Measurements from ENCODE around the gene RUNDC1.
"Not testable (repeated sequence)": the region's sequence is repeated elsewhere in the genome, so short reads cannot be mapped to it uniquely, and the experiment has no call there.

RUNDC1 gene

DNA sequence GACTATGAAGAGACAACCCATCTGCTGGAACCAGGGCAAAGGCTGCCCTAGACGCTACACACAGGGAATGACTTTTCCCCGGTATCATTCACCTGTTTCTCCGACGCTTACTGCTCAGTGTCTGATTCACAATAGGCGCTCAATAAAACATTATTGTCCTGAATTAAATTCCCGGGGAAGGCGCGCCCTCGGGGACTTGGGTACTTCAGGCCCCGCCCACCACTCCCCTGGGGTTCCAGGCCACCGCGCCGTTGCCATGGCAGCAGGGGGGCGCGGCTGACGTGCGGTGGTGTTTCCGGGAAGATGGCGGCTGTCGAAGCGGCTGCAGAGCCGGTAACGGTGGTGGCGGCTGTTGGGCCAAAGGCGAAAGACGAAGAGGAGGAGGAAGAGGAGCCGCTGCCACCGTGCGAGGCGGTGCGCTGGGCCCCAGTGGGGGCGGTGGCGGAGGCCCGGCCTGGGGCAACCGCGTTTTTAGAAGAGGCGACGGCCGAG lies at the start of gene RUNDC1:
Gene RUNDC1 (plus strand): TSS at position 292 of the 492 bp plus-strand sequence. CDS start 12 bp downstream, at position 304.
- DNase-seq (ENCODE audit: low spot score) (peak; percentile 67), FAIRE-seq (no peak)

DNA sequence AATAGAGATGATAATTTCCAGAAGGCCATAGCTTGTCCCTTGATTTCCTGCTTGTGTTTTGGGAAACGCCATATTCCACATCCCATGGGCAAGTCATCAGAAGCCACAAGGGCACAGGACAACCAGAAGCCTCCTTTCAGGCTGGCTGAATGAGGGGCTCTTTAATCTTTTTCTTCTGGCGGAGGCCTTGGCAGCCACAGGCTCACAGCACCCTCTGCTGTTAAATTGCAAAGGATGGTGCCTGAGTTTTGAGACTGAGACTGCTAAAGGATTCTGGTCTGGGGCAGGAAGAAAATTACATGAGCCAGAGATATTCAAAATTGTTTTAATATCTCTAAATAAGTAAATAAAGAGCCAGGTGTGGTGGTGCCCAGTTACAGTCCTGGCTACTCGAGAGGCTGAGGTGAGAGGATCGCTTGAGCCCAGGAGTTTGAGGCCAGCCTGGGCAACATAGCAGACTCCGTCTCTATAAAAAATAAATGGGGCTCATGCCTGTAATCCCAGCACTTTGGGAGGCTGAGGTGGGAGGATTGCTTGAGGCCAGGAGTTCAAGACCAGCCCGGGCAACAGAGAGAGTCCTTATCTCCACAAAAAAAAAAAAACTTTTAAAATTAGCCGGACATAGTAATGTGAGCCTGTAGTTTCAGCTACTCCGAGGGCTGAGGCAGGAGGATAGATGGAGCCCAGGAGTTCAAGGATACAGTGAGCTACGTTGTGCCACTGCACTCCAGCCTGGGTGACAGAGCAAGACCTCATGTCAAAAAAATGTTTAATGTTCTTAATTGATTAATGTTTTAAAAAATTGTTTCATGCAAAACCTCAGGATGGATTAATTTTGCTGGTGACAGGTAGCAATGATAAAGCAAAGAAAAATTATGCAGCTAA lies 42.4 kb upstream of the RUNDC1 start:
- FAIRE-seq (no peak), DNase-seq (ENCODE audit: low spot score) (peak; percentile 54)

DNA sequence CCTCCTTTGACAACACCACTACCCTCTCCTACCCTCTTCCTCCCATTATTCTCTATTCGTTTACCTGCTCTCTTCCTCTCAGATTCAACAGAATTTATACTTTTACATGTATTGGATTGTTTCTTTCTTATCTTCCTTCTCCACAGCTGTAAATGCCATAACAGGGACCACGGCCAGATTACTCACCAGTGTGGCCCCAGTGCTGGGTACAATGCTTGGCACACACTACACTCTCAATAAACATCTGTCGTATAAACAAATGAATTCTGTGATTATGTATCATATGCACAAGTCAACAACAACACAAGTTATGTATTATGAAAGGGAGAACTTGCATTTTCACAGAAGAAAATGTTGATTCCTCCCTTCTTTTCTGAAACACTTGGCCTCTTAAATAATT lies 36.2 kb upstream of the RUNDC1 start:
- DNase-seq (ENCODE audit: low spot score) (no peak), FAIRE-seq (no peak)

DNA sequence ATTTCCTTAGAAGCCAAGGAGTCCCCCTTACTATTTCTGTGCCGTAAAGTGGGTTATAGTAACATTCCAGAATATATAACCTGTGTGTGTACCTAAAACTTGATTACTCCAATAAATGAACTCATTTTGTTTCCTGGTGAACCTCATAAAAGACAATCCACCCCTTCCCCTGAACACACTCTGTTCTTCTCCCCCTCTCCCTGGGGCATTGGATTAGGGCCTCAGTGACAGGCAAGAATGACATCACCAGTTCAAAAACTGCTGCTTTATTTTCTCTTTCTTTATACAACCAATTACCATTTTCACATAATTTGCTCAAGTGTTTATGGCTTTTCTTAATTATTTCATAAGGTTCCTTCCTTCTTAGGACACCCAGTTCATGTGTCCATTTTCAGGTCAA lies 33.6 kb upstream of the RUNDC1 start:
- FAIRE-seq: no peak
- no peak for DNase-seq (ENCODE audit: low spot score)

DNA sequence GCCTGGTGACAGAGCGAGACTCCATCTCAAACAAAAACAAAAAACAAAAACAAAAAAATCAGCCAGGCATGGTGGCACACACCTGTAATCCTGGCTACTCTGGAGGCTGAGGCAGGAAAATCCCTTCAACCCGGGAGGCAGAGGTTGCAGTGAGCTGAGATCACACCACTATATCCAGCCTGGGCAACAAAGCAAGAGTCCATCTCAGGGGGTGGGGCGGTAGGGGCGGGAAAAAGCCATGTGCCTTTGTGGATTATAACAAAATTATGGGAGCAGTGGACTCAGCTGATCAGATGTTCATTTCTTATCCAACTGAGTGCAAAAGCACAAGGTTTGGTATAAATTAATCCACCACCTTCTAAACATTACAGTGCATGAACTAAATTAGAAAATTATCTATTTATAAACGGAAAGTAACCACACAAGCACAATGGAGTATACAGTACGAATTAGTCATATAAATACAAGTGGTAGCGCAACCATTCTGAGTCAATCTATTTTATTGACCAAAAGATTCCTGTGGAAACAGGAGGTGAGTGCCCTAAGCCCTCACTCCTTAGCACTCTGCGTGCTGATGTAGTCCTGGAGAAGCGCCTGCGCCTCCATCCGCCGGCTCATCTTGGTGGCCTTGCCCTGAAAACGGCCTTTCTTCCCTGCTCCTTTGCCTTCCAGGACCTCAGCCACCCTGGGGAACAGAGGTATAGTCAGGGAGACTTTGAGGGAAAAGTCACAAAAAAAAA lies 30.2 kb upstream of the RUNDC1 start:
- DNase-seq (ENCODE audit: low spot score): no peak

DNA sequence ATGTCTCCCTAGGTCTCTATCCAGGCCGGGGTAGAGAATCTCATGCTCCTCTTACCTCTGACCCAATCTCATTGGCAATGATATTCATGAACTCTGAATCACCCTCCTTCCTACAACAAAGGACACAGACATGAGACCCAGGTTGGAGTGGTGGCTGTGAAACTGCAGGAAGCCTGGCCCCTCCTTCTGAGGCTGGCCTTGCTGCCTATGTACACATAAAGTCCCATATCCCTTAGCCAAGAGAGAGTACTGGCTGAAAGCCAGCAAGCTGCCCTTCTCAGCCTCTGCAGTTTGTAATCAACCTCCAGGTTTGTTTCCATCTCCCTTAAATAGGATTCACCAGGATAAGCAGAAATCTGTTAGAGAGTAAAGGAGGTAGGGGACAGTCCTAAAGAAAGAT lies 26.7 kb upstream of the RUNDC1 start:
- FAIRE-seq: no peak

More for the DNA sequence above, 30.2 kb upstream of the RUNDC1 start:
- FAIRE-seq: no peak

DNA sequence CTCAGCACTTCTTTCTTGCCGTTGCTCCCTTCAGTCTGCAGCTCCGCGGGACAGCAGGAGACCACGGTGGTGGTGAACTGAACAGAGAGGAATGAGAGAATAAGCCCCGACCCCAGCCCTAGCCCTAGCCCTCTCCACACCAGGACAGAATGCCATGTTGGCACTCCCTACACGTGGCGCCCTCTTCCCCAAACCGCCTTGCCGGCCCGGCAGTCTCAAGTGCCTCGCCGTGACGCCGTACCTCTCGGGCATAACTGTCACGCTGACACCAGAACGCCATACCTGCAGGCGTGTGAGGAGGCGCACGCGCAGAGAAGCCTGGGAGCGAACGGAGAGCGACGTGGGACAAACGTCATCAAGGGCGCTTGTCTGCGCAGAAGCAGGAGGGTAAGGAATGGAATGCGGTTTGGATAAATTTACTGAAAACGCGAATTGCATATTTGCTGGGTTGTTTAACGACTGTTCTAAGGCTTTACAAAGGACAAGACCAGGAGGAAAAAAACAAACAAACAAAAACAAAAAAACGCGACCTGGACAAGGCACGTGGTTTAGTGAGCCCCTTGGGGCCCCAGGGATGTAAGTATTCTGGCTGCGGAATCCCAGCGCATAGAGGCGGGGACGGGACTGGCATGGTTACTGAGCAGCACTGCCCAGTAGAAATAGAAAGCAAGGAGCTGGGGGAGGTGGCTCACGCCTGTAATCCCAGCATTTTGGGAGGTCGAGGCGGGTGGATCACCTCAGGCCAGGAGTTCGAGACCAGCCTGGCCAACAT lies 16.0 kb upstream of the RUNDC1 start, which contains the start of gene AARSD1:
Gene AARSD1 (minus strand): TSS at position 294 of the 772 bp plus-strand sequence. CDS start 14 bp downstream, at position 280.
- FAIRE-seq (peak; percentile 7), DNase-seq (ENCODE audit: low spot score) (peak; percentile 82)

More for the DNA sequence above, 26.7 kb upstream of the RUNDC1 start:
- DNase-seq (ENCODE audit: low spot score): no peak

DNA sequence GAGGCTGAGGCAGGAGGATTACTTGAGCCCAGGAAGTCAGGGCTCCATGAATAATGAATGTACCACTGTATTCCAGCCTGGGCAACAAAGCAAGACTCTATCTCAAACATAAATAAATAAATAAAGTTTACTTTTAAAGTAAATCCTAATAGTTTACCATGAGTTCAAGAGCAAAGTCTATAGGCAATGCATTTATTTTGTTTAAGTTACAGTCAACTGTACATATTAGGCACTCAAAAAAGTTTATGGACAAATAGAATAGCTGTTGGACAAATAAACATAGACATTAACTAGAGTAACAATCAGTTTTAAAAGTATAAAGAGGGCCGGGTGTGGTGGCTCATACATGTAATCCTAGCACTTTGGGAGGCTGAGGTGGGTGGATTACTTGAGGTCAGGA lies 12.4 kb upstream of the RUNDC1 start:
- no peak for FAIRE-seq

DNA sequence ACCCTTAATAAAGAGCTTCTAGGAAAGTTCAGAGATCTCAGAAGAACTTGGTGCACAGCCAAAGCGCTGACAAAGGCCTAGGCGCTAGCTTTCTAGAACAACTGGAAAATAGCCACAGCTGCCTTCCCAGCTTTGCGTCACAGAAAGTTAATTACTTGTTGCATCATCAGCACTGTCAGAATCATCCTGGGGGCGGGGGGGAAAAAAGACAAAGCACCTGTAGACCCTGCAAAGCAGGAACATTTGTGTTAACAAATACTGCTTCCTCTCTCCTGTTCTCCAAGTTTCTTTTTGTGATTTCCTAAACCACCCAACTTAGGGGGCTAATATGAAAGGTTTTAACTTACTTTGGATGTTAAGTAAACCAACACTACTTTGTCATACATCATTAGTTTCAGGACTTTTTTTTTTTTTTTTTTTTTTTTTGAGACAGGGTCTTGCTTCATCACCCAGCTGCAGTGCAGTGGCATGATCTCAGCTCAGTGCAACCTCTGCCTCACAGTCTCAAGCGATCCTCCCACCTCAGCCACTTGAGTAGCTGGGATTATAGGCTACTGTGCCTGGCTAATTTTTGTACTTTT lies 11.3 kb upstream of the RUNDC1 start:
- FAIRE-seq (no peak), DNase-seq (ENCODE audit: low spot score) (no peak)

More for the DNA sequence above, 12.4 kb upstream of the RUNDC1 start:
- DNase-seq (ENCODE audit: low spot score): no peak

DNA sequence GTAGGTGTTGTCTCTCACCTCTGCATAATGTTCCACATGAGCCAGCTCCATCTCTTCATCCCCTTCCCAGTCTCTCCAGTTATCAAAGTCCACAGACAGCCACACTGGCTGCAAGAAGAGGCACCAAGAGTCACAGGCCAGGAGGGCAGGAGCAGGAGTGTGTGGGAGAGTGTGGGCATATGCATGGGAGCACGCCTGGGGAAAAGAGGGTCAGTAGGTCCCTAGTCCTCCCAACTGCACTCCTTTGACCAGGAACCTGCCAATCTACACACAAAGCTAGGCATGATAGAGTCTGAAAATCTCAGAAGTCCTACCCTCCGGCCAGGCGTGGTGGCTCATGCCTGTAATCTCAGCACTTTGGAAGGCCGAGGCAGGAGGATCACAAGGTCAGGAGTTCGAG lies 8.8 kb upstream of the RUNDC1 start:
- FAIRE-seq (no peak), DNase-seq (ENCODE audit: low spot score) (no peak)

DNA sequence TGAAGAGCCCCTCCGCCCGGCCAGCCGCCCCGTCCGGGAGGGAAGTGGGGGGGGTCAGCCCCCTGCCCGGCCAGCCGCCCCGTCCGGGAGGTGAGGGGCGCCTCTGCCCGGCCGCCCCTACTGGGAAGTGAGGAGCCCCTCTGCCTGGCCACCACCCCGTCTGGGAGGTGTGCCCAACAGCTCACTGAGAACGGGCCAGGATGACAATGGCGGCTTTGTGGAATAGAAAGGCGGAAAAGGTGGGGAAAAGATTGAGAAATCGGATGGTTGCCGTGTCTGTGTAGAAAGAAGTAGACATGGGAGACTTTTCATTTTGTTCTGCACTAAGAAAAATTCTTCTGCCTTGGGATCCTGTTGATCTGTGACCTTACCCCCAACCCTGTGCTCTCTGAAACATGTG lies 7.0 kb upstream of the RUNDC1 start:
- not testable (repeated sequence) for DNase-seq (ENCODE audit: low spot score); FAIRE-seq

DNA sequence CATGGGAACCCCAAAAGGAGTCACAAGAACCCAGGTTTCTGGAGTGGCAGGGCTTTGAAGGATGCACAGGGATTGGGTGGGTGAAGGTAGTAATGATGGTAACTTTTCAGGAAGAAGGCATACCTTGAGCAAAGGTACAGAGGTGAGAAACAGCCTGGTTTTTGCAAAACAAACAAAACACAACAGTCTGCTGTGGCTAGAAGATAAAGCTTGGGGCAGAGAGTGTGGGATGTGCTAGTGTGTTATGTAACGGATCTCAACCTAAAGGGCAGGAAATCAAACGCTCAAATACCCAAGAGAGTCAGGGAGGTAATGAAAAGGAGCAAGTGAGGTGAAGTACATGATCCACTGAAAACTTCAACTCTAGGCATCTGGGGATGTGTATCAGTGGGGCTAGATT lies 5.1 kb upstream of the RUNDC1 start:
- FAIRE-seq (no peak), DNase-seq (ENCODE audit: low spot score) (no peak)

DNA sequence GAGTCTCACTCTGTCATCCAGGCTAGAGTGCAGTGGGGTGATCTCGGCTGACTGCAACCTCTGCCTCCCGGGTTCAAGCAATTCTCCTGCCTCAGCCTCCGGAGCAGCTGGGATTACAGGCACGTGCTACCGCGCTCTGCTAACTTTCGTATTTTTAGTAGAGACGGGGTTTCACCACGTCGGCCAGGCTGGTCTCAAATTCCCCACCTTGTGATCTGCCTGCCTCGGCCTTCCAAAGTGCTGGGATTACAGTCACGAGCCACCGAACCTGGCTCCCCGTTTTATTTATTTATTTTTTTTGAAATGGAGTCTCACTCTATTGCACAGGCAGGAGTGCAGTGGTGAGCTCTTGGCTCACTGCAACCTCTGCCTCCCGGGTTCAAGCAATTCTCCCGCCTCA lies 4.7 kb upstream of the RUNDC1 start:
- not testable (repeated sequence) for DNase-seq (ENCODE audit: low spot score); FAIRE-seq

DNA sequence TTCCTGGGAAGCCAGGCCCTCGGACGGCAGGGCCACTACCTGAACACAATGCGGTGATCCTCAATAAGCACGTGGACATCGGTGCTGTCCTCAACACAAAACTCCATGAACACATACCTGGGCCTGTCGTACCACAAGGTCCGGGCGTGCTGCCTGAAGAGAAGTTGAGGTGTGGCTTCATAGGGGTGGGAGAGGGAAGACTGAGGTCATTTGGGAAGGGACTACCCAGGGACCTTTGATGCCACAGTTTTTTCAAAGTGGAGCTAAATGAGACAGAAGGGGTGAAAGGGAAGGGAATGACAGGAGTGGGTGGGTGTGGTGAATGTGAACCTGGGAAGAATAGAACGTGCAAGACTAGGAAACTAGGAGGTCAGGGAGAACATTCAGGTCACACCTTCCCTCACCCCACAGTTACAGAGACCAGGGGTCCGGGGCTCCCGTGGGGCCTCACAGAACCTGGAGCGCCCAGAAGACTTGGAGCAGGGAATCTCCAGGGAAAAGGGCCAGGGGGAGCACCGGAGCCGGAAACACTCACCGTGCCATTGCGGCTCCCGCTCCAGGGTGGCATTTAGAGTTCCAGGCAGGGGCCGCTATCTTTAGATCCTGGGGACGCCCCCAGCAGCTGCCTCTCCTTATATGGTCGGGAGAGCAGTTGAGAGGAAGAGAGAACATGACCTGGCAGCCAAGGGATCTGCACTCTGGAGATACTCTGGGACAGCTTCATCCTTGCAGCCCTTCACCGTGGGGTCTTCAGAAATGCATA lies 673 bp upstream of the RUNDC1 start, which contains the start of gene PTGES3L:
Gene PTGES3L (minus strand): TSS at position 570 of the 763 bp plus-strand sequence. CDS start 27 bp downstream, at position 543.
- no peak for FAIRE-seq
- peak; percentile 47 for DNase-seq (ENCODE audit: low spot score)

DNA sequence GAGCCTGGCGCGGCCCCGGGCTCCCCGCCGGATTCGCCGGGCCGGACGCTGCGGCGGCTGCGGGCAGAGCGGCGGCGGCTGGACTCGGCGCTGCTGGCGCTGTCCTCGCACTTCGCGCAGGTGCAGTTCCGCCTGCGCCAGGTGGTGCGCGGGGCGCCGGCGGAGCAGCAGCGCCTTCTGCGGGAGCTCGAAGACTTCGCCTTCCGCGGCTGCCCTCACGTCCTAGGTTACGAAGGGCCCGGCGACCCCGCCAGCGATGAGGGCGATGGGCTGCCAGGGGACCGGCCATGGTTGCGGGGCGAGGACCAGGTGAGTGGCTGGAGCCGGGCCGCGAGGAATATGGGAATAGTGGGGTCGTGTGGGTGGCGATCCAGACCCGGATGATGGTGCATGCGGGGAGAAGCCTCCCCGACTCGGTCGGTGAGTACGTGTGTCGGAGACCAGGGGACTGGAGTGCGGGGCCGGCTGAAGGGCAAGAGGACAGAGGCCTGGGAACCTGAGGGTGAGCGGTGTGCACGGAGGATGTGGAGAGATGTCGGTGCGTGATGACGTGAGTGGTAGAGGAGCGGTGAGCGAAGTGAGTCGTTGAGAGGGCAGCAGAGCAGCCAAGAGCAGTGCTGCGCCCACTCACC lies 517 bp downstream of the RUNDC1 start:
- FAIRE-seq: no peak
- DNase-seq (ENCODE audit: low spot score): peak; percentile 58

DNA sequence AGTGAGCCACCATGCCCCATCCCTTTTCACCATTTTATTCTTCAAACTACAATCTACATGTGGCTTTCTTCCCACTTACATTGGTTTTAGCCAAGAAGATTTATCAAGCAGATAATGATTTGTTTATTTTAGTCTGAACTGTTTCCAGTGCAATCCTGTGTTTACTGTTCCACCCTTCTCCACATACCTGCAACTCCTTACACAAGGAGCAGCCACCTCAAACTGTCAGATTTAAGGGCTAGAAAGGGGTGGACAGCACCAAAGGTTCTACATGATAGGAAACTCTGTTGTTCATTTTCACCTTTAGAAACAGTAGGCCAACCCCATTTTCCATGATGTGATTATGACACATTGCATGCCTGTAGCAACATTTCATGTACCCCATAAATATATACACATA lies 1.9 kb downstream of the RUNDC1 start:
- DNase-seq (ENCODE audit: low spot score): no peak
- FAIRE-seq: no peak

DNA sequence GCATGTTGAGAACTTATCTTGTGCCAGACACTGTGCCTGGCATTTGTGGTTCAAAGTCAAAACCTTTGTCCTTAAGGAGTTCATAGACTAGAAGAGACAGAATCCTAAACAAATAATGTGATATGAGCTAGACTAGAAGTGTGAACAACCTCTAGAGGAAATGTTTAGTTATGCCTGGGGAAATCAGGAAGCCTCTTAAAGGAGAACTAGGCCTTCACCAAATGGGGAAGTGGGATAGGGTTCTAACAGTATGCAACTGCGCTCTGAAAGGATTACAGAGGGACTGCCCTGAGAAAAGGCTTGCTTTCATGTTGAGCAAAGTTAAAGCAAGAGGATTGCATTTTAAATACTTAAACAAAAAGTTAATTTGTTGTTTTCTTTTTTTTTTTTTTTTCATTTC lies 4.9 kb downstream of the RUNDC1 start:
- no peak for DNase-seq (ENCODE audit: low spot score)
- no peak for FAIRE-seq

DNA sequence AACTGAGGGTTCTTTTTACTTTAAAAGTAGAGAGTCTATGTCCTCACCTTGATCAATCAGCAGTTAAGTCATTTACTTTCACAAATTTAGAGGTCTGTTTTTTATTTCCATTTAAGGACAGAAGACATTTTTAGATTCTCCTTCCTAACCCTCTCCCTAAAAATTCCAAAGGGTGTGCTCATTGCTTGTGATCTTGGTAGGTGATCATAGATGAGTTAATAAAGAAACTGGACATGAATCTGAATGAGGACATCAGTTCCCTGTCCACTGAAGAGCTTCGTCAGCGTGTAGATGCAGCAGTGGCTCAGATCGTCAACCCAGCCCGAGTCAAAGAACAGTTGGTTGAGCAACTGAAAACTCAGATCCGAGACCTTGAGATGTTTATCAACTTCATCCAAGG lies 8.8 kb downstream of the RUNDC1 start:
- DNase-seq (ENCODE audit: low spot score) (no peak), FAIRE-seq (no peak)
